Psoas muscle (tissue), 8 donors: ENCODE measurements around the gene AGPAT3. TPM values are rescaled to one million over a fixed set of nuclear protein-coding genes. Genes with fewer than 3 reads are reported as not detected.
A peak's percentile ranks its signal among the peaks of the same experiment; 100 is the strongest.

Experiments
- ATAC-seq, 4 donors: fragments of 200-7000 bp; cut with Tn5 transposase; one replicate each; pipeline ENCODE4 v1.9.1; 2020; ENCODE audit warnings: moderate library complexity in 3 of 4, mild to moderate bottlenecking in 2 of 4
- DNase-seq, 2 donors: peaks; one replicate each; pipeline ENCODE4 v3.0.0-alpha.2; 2020
- H3K27ac ChIP-seq: fragments of 200-600 bp; one replicate; pipeline ENCODE4 v1.8.0; 2022
- H3K27me3 ChIP-seq, 3 donors: fragments of 200-600 bp in 1 of 3; one replicate each; pipeline versions ENCODE4 v1.6.1 to v1.8.0; 2013 to 2022; ENCODE audit warnings: low read length in 2 of 3, mild to moderate bottlenecking in 2 of 3, moderate library complexity in 1 of 3; ENCODE audit not compliant: insufficient read depth in 3 of 3
- H3K36me3 ChIP-seq, 2 donors: fragments of 200-600 bp in 1 of 2; one replicate each; pipeline versions ENCODE4 v1.6.1 to v1.8.0; 2013 to 2022; ENCODE audit warnings: low read depth in 1 of 2, mild to moderate bottlenecking in 1 of 2, moderate library complexity in 1 of 2; ENCODE audit not compliant: insufficient read depth in 1 of 2
- H3K4me1 ChIP-seq: fragments of 200-600 bp; one replicate; pipeline ENCODE4 v1.8.0; 2022
- H3K4me3 ChIP-seq: fragments of 200-600 bp; one replicate; pipeline ENCODE4 v1.8.0; 2022; ENCODE audit warnings: mild to moderate bottlenecking
- H3K9me3 ChIP-seq: fragments of 200-600 bp; one replicate; pipeline ENCODE4 v1.8.0; 2022
- CTCF ChIP-seq: fragments of 200-600 bp; IDR thresholded peaks from one replicate; pipeline ENCODE4 v1.8.0; 2022; ENCODE audit warnings: antibody characterized with exemption
- WGBS, 3 donors: extraction: QIAGEN DNeasy Blood & Tissue Kit; methylation state at CpG; one replicate each; pipeline versions ENCODE4 v1.1.6 to v1.1.7; 2013; 5-methylcytosine and 5-hydroxymethylcytosine counted together
- intact Hi-C, 2 donors: fragments of 100-400 bp; cut with DNase I; formaldehyde crosslinking; loops; one replicate each; pipeline versions ENCODE4 v1.11.0 to v1.14.2; 2022
- polyA plus RNA-seq, 3 donors: library from polyadenylated mRNA; stranded (reverse); fragments of 200-250 nt; gene quantifications; one replicate each; pipeline ENCODE4 v1.2.3, GENCODE V29; 2013
- total RNA-seq, 4 donors: library from RNA; stranded (reverse); fragmentation: NEBNext Ultra II Directional in 2 of 4; extraction: Animal tissue kit (Norgen Biotek cat#: 25700) in 2 of 4; gene quantifications; one replicate each; pipeline versions ENCODE4 v1.2.1 to v1.2.4, GENCODE V29; 2021 to 2023
- donor health status: healthy with polysubstance abuse.
- donor health status: DM: no; HTN: no; CAD: no; lungs with moderate emphysema.
- donor health status: Bipolar disorder and iron deficiency.
- donor health status: healthy.
- donor health status: DM: yes; HTN: yes; CAD: no.
- donor health status: DM: no; HTN: no; CAD: no.
- donor health status: DM: no; HTN: no; CAD: no.
- donor health status: DM: yes; HTN: yes; CAD: no.

The AGPAT3 gene
- total and polyA plus RNA-seq, 7 donors = 28.4 to 117 (median 50.7) TPM

GRCh38 chr21:43957611-43958362 is 92.8 kb downstream of the AGPAT3 start:
- TF ChIP-seq CTCF = no peak
- DNase-seq = peak in 1 of 2 donors; percentile 4
- Histone ChIP-seq H3K4me1 (peaks cover 37% of the 10 kb centered on the region), H3K4me3 (no peak overlapping the region), H3K27ac (no peak overlapping the region), H3K36me3 (peaks cover 0 to 28% of the 10 kb centered on the region in 2 donors), H3K9me3 (no peaks in the 10 kb centered on the region), H3K27me3 (no peaks in the 10 kb centered on the region)
- WGBS, 3 donors = 41 to 55% (median 45%) methylated on average over 21 to 22 of the region's 22 CpGs
- intact Hi-C loops = no loop called here
- ATAC-seq = no peak

- Histone ChIP-seq H3K27me3 (no peaks in the 10 kb centered on the region), H3K4me3 (no peak overlapping the region), H3K9me3 (no peaks in the 10 kb centered on the region), H3K4me1 (peaks cover 30% of the 10 kb centered on the region), H3K27ac (no peak overlapping the region), H3K36me3 (peaks cover 0 to 28% of the 10 kb centered on the region in 2 donors)
- intact Hi-C loops = no loop called here
- DNase-seq = peak in 1 of 2 donors; percentile 2
- TF ChIP-seq CTCF = no peak
- no peak for ATAC-seq
- 95 to 98% (median 96%) methylated on average over 13 of the region's 13 CpGs for WGBS, 3 donors
These were observed 93.5 kb downstream of the AGPAT3 start for GRCh38 chr21:43958364-43959158.

GRCh38 chr21:43959231-43960116 is 94.5 kb downstream of the AGPAT3 start:
- ATAC-seq = no peak
- Histone ChIP-seq H3K27ac (no peak overlapping the region), H3K9me3 (no peaks in the 10 kb centered on the region), H3K36me3 (peaks cover 0 to 28% of the 10 kb centered on the region in 2 donors), H3K27me3 (no peaks in the 10 kb centered on the region), H3K4me1 (peaks cover 21% of the 10 kb centered on the region), H3K4me3 (no peak overlapping the region)
- WGBS, 3 donors = 83 to 87% (median 84%) methylated on average over 37 to 39 of the region's 39 CpGs
- peak in 1 of 2 donors; percentile 5 for DNase-seq
- intact Hi-C loops = no loop called here
- TF ChIP-seq CTCF = no peak

- no peak overlapping the region for H3K27ac ChIP-seq
- H3K9me3 ChIP-seq = no peaks in the 10 kb centered on the region
- no peaks in the 10 kb centered on the region for H3K27me3 ChIP-seq
- H3K4me3 ChIP-seq = no peak overlapping the region
- intact Hi-C loops = no loop called here
- H3K4me1 ChIP-seq = peaks cover 8% of the 10 kb centered on the region
- no peak for TF ChIP-seq CTCF
- H3K36me3 ChIP-seq = peaks cover 0 to 28% of the 10 kb centered on the region in 2 donors
- 87 to 95% (median 91%) methylated on average over 24 of the region's 24 CpGs for WGBS, 3 donors
- DNase-seq (no peak), ATAC-seq (no peak)
These were observed 96.4 kb downstream of the AGPAT3 start for GRCh38 chr21:43961382-43961909.
